Glomerular visceral epithelial cell (primary cell): ENCODE data around the gene BTG1.
A peak's percentile ranks its signal among the peaks of the same experiment; 100 is the strongest.

Experiments used
- DNase-seq: peaks from one replicate; pipeline ENCODE4 v3.0.0-alpha.2; 2016; ENCODE audit errors: extremely low spot score

Gene BTG1, protein sequence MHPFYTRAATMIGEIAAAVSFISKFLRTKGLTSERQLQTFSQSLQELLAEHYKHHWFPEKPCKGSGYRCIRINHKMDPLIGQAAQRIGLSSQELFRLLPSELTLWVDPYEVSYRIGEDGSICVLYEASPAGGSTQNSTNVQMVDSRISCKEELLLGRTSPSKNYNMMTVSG

GRCh38 chr12:92145731-92146496, at the start of gene BTG1:
Gene BTG1 (minus strand): TSS chr12:92145846. CDS start chr12:92145535, 311 bp downstream.
- DNase-seq = peak; percentile 100

DNA sequence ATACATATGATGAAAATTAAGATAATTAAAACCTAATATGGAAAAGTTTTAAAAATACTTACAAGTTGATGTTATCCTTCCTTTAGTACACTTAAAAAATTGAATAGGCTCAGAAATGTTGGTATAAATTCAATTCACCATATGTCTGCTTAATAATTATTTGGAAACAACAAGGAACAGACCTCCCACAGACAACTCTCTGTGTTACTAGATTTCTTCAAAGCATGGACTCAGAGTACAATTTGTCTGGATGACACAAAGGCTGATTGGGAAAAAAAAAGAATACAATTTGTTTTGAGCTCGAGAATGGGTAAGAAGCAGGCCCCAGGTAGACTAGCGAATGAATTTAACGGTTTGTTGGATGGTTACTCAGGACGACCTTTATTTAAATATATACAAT, 48.9 kb upstream of the BTG1 start:
- DNase-seq = no peak

DNA sequence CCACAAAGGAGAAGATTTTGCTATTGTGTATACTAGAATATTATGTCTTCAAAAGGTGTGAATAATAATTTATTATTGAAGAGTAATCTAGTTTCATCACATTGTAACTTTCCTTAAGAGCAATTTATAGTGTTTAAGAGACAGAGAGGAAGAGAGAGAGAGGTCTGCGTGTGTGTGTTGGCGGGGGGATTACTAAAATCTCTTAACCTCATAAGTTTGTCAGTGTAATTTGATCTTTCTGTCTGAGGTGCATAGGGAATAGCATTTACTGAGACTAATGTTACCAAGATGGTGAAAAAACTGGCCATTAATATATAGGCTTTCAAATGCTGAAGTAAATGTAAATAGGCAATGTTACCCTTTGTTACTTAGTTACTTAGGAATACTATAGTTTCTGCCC, 48.2 kb upstream of the BTG1 start:
- no peak for DNase-seq

GRCh38 chr12:92193063-92193462, 47.4 kb upstream of the BTG1 start:
- DNase-seq = no peak

GRCh38 chr12:92192360-92192759, 46.7 kb upstream of the BTG1 start:
- DNase-seq = no peak

- DNase-seq = no peak
Observed at GRCh38 chr12:92191061-92191460, 45.4 kb upstream of the BTG1 start.

GRCh38 chr12:92188517-92189188, 43.0 kb upstream of the BTG1 start:
- DNase-seq = no peak

- DNase-seq = no peak
Observed at GRCh38 chr12:92186038-92186470, 40.4 kb upstream of the BTG1 start.

GRCh38 chr12:92185052-92185451, 39.4 kb upstream of the BTG1 start:
- no peak for DNase-seq

GRCh38 chr12:92183575-92183974, 37.9 kb upstream of the BTG1 start:
- no peak for DNase-seq

GRCh38 chr12:92178340-92178739, 32.7 kb upstream of the BTG1 start:
- no peak for DNase-seq

DNA sequence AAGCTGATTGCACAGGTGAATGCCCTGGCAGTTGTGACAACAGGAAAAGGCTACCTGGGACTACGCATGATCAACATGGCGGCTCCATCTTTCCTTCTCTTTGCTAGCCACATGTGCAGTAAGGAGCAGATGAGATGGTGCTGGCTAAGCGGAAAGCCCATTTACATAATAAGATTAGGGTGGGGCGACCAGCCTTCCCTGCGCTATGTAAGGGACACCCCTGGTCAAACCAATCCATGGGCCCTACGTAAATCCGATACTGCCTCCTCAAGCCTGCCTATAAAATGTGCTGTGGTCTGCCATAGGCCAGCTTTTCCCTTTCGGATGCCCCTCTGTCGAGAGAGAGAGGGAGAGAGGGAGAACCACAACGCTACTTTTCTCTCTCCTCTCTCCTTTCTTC, 31.0 kb upstream of the BTG1 start:
- DNase-seq = no peak

DNA sequence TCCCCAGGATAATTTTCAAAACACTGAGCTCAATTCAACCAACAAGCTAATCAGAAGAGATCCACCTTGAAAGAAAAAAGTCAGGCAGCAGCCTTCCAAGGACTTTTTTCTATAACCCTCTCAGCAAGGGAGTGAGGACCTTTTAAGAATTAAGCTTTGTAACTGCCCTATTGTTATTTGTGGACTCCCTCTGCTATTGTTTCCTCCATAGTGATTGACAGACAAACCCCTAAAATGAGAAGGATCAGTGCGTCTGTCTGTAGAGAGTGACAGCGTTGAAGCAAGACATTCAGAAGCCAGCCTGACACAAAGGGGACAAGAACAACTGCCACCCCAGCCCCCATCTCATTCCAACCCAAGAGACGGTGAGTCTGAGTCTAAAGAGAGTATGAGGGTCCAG, 30.3 kb upstream of the BTG1 start:
- no peak for DNase-seq

DNA sequence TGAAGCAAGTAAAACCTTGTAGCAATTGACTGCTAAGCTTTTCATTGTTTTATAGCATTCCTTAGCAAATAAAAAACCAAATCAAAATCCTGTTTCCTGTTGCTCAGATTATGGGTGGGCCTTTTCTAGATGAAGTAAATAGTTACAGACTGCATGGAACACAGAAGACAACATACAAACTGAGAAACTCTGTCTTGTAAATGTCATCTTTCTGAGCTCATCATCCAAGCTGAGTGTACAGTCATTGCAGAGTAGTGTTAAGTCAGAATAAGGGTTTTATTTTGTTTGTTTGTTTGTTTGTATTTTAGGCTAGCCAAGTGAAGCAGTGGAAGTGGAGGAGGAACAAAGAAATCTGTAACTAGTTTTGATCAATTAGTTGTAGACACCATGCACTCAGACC, 24.4 kb upstream of the BTG1 start:
- no peak for DNase-seq

DNA sequence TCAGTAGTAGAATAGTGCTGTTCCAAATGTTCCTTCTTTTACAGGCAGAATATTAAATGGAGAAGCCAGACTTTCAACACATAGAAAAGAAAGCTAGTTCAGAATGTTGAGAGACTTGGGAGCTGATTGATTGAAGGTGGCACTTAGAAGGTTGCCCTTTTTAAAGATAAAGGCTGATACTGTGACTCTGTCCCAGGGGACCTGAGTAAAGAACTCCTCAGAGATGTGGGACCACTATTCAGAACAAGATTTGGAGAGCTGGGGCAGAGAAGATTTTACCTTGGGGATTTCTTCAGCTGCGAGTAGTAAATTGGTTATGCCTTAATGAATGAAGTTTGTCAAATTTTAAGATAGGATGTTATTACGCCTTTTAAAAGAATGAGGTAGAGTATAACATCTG, 21.4 kb upstream of the BTG1 start:
- DNase-seq = no peak

GRCh38 chr12:92164712-92165111, 19.1 kb upstream of the BTG1 start:
- no peak for DNase-seq

GRCh38 chr12:92162079-92162478, 16.4 kb upstream of the BTG1 start:
- DNase-seq = no peak

DNA sequence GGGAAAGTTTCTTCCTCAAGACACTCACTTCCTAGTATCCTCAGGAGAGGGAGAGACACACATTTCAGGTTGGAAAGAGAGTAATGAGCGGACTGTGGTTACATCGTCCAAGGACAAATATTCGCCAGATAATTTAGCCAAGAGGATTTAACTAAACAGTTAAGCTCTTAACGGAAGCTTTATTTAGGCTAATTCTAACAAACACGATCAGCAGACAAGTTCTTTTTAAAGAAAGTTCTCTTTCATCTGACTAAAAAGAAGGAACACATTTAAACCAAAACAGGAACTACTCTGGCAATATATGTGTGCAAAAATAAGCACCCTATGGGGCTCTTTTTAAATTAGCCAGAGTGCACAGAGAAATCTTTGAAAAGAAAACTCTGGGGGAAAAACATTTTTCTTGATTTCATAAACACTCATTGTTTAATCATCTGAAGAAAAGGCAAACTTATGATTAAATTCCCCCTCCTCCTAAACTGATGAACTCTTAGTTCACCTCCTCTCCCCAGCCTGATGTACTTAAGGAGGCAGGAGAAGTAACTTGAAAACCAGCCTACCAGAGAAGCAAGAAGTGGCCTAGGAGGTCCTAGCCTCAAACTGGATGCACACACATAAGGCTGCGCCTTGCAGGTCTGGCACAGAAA, 13.3 kb upstream of the BTG1 start:
- DNase-seq = no peak

GRCh38 chr12:92156704-92157395, 11.2 kb upstream of the BTG1 start:
- no peak for DNase-seq

- no peak for DNase-seq
Observed at GRCh38 chr12:92156139-92156538, 10.5 kb upstream of the BTG1 start.

- no peak for DNase-seq
Observed at GRCh38 chr12:92155733-92156132, 10.1 kb upstream of the BTG1 start.

DNA sequence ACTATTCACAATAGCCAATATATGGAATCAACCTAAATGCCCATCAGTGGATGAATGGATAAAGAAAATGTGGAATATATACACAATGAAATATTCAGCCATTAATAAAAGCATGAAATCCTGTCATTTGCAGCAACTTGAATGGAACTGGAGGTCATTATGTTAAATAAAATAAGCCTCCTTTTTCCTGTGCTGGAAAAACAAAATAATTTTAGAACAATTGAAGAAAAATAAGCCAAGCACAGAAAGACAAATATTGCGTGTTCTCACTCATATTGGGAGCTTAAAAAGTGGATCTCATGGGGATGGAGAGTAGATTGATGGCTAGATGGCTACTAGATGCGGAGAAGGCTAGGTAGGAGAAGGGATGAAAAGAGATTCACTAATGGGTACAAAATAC, 6.3 kb upstream of the BTG1 start:
- no peak for DNase-seq
